HEK293 (cell line): ENCODE measurements around the gene PALM3.

Source experiments
- HOXA7 ChIP-seq: sonication (generic); formaldehyde crosslinking; IDR thresholded peaks from 2 replicates; pipeline ENCODE4 v1.8.1; 2022; ENCODE audit warnings: missing genetic modification reagents, borderline replicate concordance
- HOXD13 ChIP-seq: sonication (generic); formaldehyde crosslinking; IDR thresholded peaks from 2 replicates; pipeline ENCODE4 v1.8.0; 2022; ENCODE audit warnings: missing genetic modification reagents, borderline replicate concordance
- KLF9 ChIP-seq: fragments of 450-650 bp; formaldehyde crosslinking; IDR thresholded peaks from 2 replicates; pipeline ENCODE4 v1.5.1; 2016; ENCODE audit warnings: missing biosample characterization, missing genetic modification characterization, low read depth
- MEIS1 ChIP-seq: sonication (generic); formaldehyde crosslinking; IDR thresholded peaks from 2 replicates; pipeline ENCODE4 v1.8.1; 2022; ENCODE audit warnings: missing genetic modification reagents, mild to moderate bottlenecking, borderline replicate concordance
- ZFP3 ChIP-seq: fragments of 450-650 bp; formaldehyde crosslinking; IDR thresholded peaks from 2 replicates; pipeline ENCODE4 v1.5.1; 2016; ENCODE audit warnings: low read depth, missing biosample characterization, missing genetic modification characterization
- ZNF133 ChIP-seq: fragments of 450-650 bp; formaldehyde crosslinking; IDR thresholded peaks from 2 replicates; pipeline ENCODE4 v1.5.1; 2016; ENCODE audit warnings: missing biosample characterization, missing genetic modification characterization
- ZNF169 ChIP-seq: fragments of 450-650 bp; formaldehyde crosslinking; IDR thresholded peaks from 2 replicates; pipeline ENCODE4 v1.5.1; 2016; ENCODE audit warnings: missing biosample characterization, missing genetic modification characterization
- ZNF175 ChIP-seq: fragments of 450-650 bp; formaldehyde crosslinking; IDR thresholded peaks from 2 replicates; pipeline ENCODE4 v1.5.1; 2016; ENCODE audit warnings: missing biosample characterization, missing genetic modification characterization
- ZNF2 ChIP-seq: fragments of 450-650 bp; formaldehyde crosslinking; IDR thresholded peaks from 2 replicates; pipeline ENCODE4 v1.5.1; 2016; ENCODE audit warnings: missing biosample characterization, missing genetic modification characterization
- ZNF211 ChIP-seq: fragments of 450-650 bp; formaldehyde crosslinking; IDR thresholded peaks from 2 replicates; pipeline ENCODE4 v1.5.1; 2016; ENCODE audit warnings: low read depth, missing biosample characterization, missing genetic modification characterization
- ZNF221 ChIP-seq: fragments of 450-650 bp; formaldehyde crosslinking; IDR thresholded peaks from 2 replicates; pipeline ENCODE4 v1.5.1; 2017; ENCODE audit warnings: missing biosample characterization, missing genetic modification characterization, borderline replicate concordance
- ZNF37A ChIP-seq: fragments of 450-650 bp; IDR thresholded peaks from 2 replicates; pipeline ENCODE4 v1.5.1; 2018; ENCODE audit warnings: missing biosample characterization, missing genetic modification characterization
- ZNF561 ChIP-seq: fragments of 450-650 bp; IDR thresholded peaks from 2 replicates; pipeline ENCODE4 v1.5.1; 2018; ENCODE audit warnings: missing biosample characterization, missing genetic modification characterization, borderline replicate concordance
- ZNF585B ChIP-seq: fragments of 450-650 bp; formaldehyde crosslinking; IDR thresholded peaks from 2 replicates; pipeline ENCODE4 v1.5.1; 2016; ENCODE audit warnings: missing biosample characterization, missing genetic modification characterization
- ZNF610 ChIP-seq: fragments of 450-650 bp; formaldehyde crosslinking; IDR thresholded peaks from 2 replicates; pipeline ENCODE4 v1.5.1; 2016; ENCODE audit warnings: missing biosample characterization, missing genetic modification characterization, borderline replicate concordance
- ZNF654 ChIP-seq: fragments of 450-650 bp; formaldehyde crosslinking; IDR thresholded peaks from 2 replicates; pipeline ENCODE4 v1.5.1; 2016; ENCODE audit warnings: low read depth, missing biosample characterization, missing genetic modification characterization
- ZNF777 ChIP-seq: fragments of 450-650 bp; formaldehyde crosslinking; IDR thresholded peaks from 2 replicates; pipeline ENCODE4 v1.5.1; 2017; ENCODE audit warnings: missing biosample characterization, missing genetic modification characterization, borderline replicate concordance
- ZXDB ChIP-seq: fragments of 450-650 bp; formaldehyde crosslinking; IDR thresholded peaks from 2 replicates; pipeline ENCODE4 v1.5.1; 2016; ENCODE audit warnings: missing biosample characterization, missing genetic modification characterization
- TF ChIP-seq, protein P1 (sequence below): fragments of 450-650 bp; IDR thresholded peaks from 2 replicates; pipeline ENCODE4 v1.5.1; 2018; ENCODE audit warnings: missing biosample characterization, missing genetic modification characterization
- TF ChIP-seq, protein P2 (sequence below): fragments of 450-650 bp; formaldehyde crosslinking; IDR thresholded peaks from 2 replicates; pipeline ENCODE4 v1.5.1; 2016; ENCODE audit warnings: missing biosample characterization, missing genetic modification characterization
- TF ChIP-seq, protein P3 (sequence below): fragments of 450-650 bp; formaldehyde crosslinking; IDR thresholded peaks from 2 replicates; pipeline ENCODE4 v1.5.1; 2016; ENCODE audit warnings: missing biosample characterization, missing genetic modification characterization
- TF ChIP-seq, protein P4 (sequence below): IDR thresholded peaks from 2 replicates; pipeline ENCODE4 v1.6.1; 2011; ENCODE audit warnings: mild to moderate bottlenecking, low read depth, low read length, borderline replicate concordance
- TF ChIP-seq, protein P5 (sequence below): fragments of 450-650 bp; formaldehyde crosslinking; IDR thresholded peaks from 2 replicates; pipeline ENCODE4 v1.5.1; 2016; ENCODE audit warnings: missing biosample characterization, missing genetic modification characterization
- TF ChIP-seq, protein P6 (sequence below): fragments of 450-650 bp; formaldehyde crosslinking; IDR thresholded peaks from 2 replicates; pipeline ENCODE4 v1.5.1; 2016; ENCODE audit warnings: missing biosample characterization, missing genetic modification characterization, low read depth
- TF ChIP-seq, protein P7 (sequence below): fragments of 450-650 bp; IDR thresholded peaks from 2 replicates; pipeline ENCODE4 v1.5.1; 2018; ENCODE audit warnings: missing biosample characterization, mild to moderate bottlenecking, missing genetic modification characterization

Gene PALM3

DNA sequence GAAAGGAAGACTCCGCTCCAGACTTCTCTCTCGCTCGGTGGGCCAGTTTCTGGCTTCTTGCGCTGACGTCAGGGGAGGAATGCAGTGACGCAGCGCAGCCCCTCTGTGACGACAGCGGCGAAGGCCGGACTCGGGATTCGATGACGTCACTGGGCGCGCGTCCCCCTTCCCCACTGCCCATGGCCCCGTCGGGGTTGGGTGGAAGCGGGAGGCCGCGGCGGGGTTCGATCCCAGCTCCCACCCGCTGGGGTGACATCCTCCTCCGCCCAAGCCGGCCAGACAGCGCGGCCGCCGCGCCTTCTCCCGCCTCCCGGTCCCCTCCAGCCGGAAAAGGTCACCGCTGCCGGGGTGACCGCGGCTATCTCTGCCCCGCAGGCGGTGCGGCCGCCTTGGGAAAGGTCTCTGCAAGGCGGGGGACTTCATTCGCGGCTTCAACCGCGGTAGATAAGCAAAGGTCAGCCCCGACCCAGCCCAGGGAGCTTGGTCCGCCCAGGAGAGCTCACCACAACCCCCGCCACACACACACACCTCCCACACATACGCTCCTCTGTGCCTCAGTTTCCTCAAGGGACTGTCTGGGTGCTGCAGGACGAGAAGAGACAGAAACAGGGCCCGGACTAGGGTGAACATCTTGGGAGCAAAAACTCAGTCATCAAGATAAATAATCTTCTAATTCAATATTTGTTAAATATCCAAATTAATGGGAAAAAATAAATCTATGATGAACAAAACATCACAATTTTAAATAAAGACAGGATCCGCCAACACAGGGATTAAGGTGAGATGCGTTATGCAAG is 54.9 kb downstream of the PALM3 start (continued):
- 0 out of 2 replicates have a peak, but pooled peaks have one; percentile 86 for TF ChIP-seq ZNF221 (tag by site-specific recombination)
- peak; percentile 94 for TF ChIP-seq ZNF2 (tag by site-specific recombination)
- TF ChIP-seq, protein P1, sequence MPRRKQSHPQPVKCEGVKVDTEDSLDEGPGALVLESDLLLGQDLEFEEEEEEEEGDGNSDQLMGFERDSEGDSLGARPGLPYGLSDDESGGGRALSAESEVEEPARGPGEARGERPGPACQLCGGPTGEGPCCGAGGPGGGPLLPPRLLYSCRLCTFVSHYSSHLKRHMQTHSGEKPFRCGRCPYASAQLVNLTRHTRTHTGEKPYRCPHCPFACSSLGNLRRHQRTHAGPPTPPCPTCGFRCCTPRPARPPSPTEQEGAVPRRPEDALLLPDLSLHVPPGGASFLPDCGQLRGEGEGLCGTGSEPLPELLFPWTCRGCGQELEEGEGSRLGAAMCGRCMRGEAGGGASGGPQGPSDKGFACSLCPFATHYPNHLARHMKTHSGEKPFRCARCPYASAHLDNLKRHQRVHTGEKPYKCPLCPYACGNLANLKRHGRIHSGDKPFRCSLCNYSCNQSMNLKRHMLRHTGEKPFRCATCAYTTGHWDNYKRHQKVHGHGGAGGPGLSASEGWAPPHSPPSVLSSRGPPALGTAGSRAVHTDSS, result peak; percentile 67
- peak; percentile 96 for TF ChIP-seq ZXDB (tag by site-specific recombination)
- peak; percentile 93 for TF ChIP-seq ZNF610 (tag by site-specific recombination)
- TF ChIP-seq ZNF175 (tag by site-specific recombination), result no peak
- TF ChIP-seq, protein P2, sequence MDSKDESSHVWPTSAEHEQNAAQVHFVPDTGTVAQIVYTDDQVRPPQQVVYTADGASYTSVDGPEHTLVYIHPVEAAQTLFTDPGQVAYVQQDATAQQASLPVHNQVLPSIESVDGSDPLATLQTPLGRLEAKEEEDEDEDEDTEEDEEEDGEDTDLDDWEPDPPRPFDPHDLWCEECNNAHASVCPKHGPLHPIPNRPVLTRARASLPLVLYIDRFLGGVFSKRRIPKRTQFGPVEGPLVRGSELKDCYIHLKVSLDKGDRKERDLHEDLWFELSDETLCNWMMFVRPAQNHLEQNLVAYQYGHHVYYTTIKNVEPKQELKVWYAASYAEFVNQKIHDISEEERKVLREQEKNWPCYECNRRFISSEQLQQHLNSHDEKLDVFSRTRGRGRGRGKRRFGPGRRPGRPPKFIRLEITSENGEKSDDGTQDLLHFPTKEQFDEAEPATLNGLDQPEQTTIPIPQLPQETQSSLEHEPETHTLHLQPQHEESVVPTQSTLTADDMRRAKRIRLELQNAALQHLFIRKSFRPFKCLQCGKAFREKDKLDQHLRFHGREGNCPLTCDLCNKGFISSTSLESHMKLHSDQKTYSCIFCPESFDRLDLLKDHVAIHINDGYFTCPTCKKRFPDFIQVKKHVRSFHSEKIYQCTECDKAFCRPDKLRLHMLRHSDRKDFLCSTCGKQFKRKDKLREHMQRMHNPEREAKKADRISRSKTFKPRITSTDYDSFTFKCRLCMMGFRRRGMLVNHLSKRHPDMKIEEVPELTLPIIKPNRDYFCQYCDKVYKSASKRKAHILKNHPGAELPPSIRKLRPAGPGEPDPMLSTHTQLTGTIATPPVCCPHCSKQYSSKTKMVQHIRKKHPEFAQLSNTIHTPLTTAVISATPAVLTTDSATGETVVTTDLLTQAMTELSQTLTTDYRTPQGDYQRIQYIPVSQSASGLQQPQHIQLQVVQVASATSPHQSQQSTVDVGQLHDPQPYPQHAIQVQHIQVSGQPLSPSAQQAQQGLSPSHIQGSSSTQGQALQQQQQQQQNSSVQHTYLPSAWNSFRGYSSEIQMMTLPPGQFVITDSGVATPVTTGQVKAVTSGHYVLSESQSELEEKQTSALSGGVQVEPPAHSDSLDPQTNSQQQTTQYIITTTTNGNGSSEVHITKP (tag by site-specific recombination), result peak; percentile 97
- TF ChIP-seq, protein P3, sequence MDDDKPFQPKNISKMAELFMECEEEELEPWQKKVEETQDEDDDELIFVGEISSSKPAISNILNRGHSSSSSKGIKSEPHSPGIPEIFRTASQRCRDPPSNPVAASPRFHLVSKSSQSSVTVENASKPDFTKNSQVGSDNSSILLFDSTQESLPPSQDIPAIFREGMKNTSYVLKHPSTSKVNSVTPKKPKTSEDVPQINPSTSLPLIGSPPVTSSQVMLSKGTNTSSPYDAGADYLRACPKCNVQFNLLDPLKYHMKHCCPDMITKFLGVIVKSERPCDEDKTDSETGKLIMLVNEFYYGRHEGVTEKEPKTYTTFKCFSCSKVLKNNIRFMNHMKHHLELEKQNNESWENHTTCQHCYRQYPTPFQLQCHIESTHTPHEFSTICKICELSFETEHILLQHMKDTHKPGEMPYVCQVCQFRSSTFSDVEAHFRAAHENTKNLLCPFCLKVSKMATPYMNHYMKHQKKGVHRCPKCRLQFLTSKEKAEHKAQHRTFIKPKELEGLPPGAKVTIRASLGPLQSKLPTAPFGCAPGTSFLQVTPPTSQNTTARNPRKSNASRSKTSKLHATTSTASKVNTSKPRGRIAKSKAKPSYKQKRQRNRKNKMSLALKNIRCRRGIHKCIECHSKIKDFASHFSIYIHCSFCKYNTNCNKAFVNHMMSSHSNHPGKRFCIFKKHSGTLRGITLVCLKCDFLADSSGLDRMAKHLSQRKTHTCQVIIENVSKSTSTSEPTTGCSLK (tag by site-specific recombination), result no peak
- TF ChIP-seq, protein P4, sequence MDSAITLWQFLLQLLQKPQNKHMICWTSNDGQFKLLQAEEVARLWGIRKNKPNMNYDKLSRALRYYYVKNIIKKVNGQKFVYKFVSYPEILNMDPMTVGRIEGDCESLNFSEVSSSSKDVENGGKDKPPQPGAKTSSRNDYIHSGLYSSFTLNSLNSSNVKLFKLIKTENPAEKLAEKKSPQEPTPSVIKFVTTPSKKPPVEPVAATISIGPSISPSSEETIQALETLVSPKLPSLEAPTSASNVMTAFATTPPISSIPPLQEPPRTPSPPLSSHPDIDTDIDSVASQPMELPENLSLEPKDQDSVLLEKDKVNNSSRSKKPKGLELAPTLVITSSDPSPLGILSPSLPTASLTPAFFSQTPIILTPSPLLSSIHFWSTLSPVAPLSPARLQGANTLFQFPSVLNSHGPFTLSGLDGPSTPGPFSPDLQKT, result no peak
- no peak for TF ChIP-seq ZNF585B (tag by site-specific recombination)
- TF ChIP-seq, protein P5, sequence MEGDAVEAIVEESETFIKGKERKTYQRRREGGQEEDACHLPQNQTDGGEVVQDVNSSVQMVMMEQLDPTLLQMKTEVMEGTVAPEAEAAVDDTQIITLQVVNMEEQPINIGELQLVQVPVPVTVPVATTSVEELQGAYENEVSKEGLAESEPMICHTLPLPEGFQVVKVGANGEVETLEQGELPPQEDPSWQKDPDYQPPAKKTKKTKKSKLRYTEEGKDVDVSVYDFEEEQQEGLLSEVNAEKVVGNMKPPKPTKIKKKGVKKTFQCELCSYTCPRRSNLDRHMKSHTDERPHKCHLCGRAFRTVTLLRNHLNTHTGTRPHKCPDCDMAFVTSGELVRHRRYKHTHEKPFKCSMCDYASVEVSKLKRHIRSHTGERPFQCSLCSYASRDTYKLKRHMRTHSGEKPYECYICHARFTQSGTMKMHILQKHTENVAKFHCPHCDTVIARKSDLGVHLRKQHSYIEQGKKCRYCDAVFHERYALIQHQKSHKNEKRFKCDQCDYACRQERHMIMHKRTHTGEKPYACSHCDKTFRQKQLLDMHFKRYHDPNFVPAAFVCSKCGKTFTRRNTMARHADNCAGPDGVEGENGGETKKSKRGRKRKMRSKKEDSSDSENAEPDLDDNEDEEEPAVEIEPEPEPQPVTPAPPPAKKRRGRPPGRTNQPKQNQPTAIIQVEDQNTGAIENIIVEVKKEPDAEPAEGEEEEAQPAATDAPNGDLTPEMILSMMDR, result no peak; the same call in 1 of the 2 replicates
- TF ChIP-seq ZFP3, result no peak
- no peak for TF ChIP-seq HOXA7
- TF ChIP-seq, protein P6, sequence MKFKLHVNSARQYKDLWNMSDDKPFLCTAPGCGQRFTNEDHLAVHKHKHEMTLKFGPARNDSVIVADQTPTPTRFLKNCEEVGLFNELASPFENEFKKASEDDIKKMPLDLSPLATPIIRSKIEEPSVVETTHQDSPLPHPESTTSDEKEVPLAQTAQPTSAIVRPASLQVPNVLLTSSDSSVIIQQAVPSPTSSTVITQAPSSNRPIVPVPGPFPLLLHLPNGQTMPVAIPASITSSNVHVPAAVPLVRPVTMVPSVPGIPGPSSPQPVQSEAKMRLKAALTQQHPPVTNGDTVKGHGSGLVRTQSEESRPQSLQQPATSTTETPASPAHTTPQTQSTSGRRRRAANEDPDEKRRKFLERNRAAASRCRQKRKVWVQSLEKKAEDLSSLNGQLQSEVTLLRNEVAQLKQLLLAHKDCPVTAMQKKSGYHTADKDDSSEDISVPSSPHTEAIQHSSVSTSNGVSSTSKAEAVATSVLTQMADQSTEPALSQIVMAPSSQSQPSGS (tag by site-specific recombination), result peak; percentile 100
- TF ChIP-seq MEIS1, result no peak
- peak; percentile 93 for TF ChIP-seq ZNF777 (tag by site-specific recombination)
- no peak for TF ChIP-seq ZNF37A
- no peak for TF ChIP-seq ZNF211 (tag by site-specific recombination)
- 0 out of 2 replicates have a peak, but pooled peaks have one; percentile 67 for TF ChIP-seq ZNF169 (tag by site-specific recombination)
- TF ChIP-seq ZNF561, result peak; percentile 90; the same call in 1 of the 2 replicates
- no peak for TF ChIP-seq ZNF654
- peak; percentile 51; the same call in 1 of the 2 replicates for TF ChIP-seq KLF9 (tag by site-specific recombination)
- TF ChIP-seq HOXD13 (CRISPR knock-in tag), result no peak
- no peak for TF ChIP-seq ZNF133 (tag by site-specific recombination)
- TF ChIP-seq, protein P7, sequence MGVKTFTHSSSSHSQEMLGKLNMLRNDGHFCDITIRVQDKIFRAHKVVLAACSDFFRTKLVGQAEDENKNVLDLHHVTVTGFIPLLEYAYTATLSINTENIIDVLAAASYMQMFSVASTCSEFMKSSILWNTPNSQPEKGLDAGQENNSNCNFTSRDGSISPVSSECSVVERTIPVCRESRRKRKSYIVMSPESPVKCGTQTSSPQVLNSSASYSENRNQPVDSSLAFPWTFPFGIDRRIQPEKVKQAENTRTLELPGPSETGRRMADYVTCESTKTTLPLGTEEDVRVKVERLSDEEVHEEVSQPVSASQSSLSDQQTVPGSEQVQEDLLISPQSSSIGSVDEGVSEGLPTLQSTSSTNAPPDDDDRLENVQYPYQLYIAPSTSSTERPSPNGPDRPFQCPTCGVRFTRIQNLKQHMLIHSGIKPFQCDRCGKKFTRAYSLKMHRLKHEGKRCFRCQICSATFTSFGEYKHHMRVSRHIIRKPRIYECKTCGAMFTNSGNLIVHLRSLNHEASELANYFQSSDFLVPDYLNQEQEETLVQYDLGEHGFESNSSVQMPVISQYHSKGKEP, result 0 out of 2 replicates have a peak, but pooled peaks have one; percentile 43
